ENCODE results near the gene TRPC4AP. TPM values are rescaled to one million over a fixed set of nuclear protein-coding genes. Genes with fewer than 3 reads are reported as not detected.
"Not testable (repeated sequence)": the region's sequence is repeated elsewhere in the genome, so short reads cannot be mapped to it uniquely, and the experiment has no call there.

The TRPC4AP gene
- total RNA-seq, 3 donors from 2014 or later (not counting 1 experiment from before 2014, with no cell fraction given): 72.3 to 79.0 (median 74.4) TPM

DNA sequence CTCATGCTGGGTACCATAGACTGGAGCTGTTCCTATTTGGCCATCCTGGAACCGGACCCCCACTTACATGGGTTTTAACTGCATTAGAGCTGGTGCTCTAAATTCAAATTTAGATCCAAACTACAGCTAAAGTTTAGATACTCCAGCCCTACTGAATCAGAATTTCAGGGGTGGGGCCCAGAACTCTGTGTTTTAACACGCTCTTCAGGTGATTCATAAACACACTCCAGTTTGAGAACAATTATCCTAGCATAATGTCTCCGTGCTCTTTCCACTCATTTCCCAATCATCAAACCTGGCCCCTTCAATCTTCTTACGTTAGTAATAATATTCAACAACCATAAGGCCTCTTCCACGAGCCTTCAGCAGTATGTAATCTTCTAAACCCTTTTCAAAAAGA lies 15.3 kb downstream of the TRPC4AP start:
- ATAC-seq: no peak
- no peak overlapping the region for H3K27ac Mint-ChIP-seq
- H3K9me3 Mint-ChIP-seq: no peaks in the 10 kb centered on the region
- intact Hi-C loops (cut with micrococcal nuclease): no loop called here
- WGBS (ENCODE audit: insufficient coverage): 93% methylated on average over 5 of the region's 5 CpGs
- no peaks in the 10 kb centered on the region for H3K9me3 ChIP-seq (ENCODE audit: control insufficient read depth, insufficient read depth, low read length)
- TF ChIP-seq, protein P1, sequence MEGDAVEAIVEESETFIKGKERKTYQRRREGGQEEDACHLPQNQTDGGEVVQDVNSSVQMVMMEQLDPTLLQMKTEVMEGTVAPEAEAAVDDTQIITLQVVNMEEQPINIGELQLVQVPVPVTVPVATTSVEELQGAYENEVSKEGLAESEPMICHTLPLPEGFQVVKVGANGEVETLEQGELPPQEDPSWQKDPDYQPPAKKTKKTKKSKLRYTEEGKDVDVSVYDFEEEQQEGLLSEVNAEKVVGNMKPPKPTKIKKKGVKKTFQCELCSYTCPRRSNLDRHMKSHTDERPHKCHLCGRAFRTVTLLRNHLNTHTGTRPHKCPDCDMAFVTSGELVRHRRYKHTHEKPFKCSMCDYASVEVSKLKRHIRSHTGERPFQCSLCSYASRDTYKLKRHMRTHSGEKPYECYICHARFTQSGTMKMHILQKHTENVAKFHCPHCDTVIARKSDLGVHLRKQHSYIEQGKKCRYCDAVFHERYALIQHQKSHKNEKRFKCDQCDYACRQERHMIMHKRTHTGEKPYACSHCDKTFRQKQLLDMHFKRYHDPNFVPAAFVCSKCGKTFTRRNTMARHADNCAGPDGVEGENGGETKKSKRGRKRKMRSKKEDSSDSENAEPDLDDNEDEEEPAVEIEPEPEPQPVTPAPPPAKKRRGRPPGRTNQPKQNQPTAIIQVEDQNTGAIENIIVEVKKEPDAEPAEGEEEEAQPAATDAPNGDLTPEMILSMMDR (IDR thresholded peaks at IDR 0.05): no peak
- H3K27ac ChIP-seq (ENCODE audit: low read length): no peak overlapping the region
- peaks cover 14% of the 10 kb centered on the region for H3K4me1 ChIP-seq (ENCODE audit: control insufficient read depth, insufficient read depth, low read length)
- H3K27me3 ChIP-seq (ENCODE audit: control insufficient read depth, insufficient read depth, low read length): no peaks in the 10 kb centered on the region
- H3K36me3 ChIP-seq (ENCODE audit: control insufficient read depth, insufficient read depth, low read length): peaks cover 14% of the 10 kb centered on the region
- no peaks in the 10 kb centered on the region for H3K27me3 Mint-ChIP-seq (ENCODE audit: low read depth in 2 of 2)
- peaks cover 39 to 49% of the 10 kb centered on the region in 2 donors for H3K4me1 Mint-ChIP-seq
- no peak overlapping the region for H3K4me3 ChIP-seq (ENCODE audit: low read length)
- peaks cover 19% of the 10 kb centered on the region for H3K36me3 Mint-ChIP-seq
- DNase-seq: no peak
- no peak overlapping the region for H3K4me3 Mint-ChIP-seq

DNA sequence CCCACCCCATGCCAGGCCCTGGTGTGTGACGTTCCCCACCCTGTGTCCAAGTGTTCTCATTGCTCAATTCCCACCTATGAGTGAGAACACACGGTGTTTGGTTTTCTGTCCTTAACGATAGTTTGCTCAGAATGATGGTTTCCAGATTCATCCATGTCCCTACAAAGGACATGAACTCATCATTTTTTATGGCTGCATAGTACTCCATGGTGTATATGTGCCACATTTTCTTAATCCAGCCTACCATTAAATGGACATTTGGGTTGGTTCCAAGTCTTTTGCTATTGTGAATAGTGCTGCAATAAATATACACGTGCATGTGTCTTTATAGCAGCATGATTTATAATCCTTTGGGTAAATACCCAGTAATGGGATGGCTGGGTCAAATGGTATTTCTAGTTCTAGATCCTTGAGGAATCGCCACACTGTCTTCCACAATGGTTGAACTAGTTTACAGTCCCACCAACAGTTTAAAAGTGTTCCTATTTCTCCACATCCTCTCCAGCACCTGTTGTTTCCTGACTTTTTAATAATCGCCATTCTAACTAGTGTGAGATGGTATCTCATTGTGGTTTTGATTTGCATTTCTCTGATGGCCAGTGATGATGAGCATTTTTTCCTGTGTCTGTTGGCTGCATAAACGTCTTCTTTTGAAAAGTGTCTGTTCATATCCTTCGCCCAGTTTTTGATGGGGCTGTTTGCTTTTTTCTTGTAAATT lies 21.0 kb downstream of the TRPC4AP start:
- peaks cover 11% of the 10 kb centered on the region for H3K36me3 Mint-ChIP-seq
- H3K27ac Mint-ChIP-seq; H3K27me3 ChIP-seq (ENCODE audit: control insufficient read depth, insufficient read depth, low read length); ATAC-seq; H3K36me3 ChIP-seq (ENCODE audit: control insufficient read depth, insufficient read depth, low read length); intact Hi-C loops (cut with micrococcal nuclease); H3K9me3 Mint-ChIP-seq; H3K27me3 Mint-ChIP-seq (ENCODE audit: low read depth in 2 of 2); DNase-seq; H3K4me1 ChIP-seq (ENCODE audit: control insufficient read depth, insufficient read depth, low read length); H3K27ac ChIP-seq (ENCODE audit: low read length); H3K4me3 Mint-ChIP-seq; H3K4me3 ChIP-seq (ENCODE audit: low read length); H3K9me3 ChIP-seq (ENCODE audit: control insufficient read depth, insufficient read depth, low read length): not testable (repeated sequence)
- peaks cover 30 to 52% of the 10 kb centered on the region in 2 donors for H3K4me1 Mint-ChIP-seq
- WGBS (ENCODE audit: insufficient coverage): 99% methylated on average over 3 of the region's 8 CpGs

DNA sequence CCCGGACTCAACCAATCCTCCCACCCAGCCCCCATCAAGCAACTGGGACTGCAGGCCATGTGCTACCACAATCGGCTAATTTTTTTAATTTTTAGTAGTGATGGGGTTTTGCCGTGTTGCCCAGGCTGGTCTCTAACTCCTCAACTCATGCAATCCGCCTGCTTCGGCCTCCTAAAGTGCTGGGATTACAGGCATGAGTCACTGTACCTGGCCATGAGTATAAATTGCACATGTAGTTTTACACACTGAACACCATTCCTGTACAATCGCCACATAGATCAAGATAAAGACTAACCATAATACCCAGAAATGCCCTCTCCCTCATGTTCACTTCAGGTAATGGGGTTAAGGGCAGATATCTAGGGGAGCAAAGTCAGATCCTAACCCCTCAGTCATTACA lies 26.4 kb downstream of the TRPC4AP start:
- Histone ChIP-seq H3K4me1 (ENCODE audit: control insufficient read depth, insufficient read depth, low read length) (peaks cover 3% of the 10 kb centered on the region), H3K27ac (ENCODE audit: low read length) (no peak overlapping the region), H3K4me3 (ENCODE audit: low read length) (no peak overlapping the region), H3K9me3 (ENCODE audit: control insufficient read depth, insufficient read depth, low read length) (no peaks in the 10 kb centered on the region), H3K36me3 (ENCODE audit: control insufficient read depth, insufficient read depth, low read length) (peaks cover 15% of the 10 kb centered on the region), H3K27me3 (ENCODE audit: control insufficient read depth, insufficient read depth, low read length) (no peaks in the 10 kb centered on the region)
- Mint-ChIP-seq H3K27me3 (ENCODE audit: low read depth in 2 of 2) (no peaks in the 10 kb centered on the region), H3K36me3 (no peaks in the 10 kb centered on the region), H3K9me3 (no peaks in the 10 kb centered on the region), H3K4me3 (no peak overlapping the region), H3K4me1 (peaks cover 61 to 73% of the 10 kb centered on the region in 2 donors), H3K27ac (peak overlapping the region in 1 of 2 donors; percentile 69)
- intact Hi-C loops (cut with micrococcal nuclease): no loop called here
- DNase-seq (no peak), ATAC-seq (no peak)
- 95% methylated on average over 5 of the region's 6 CpGs for WGBS (ENCODE audit: insufficient coverage)
- TF ChIP-seq, protein P1 (IDR thresholded peaks at IDR 0.05): no peak

DNA sequence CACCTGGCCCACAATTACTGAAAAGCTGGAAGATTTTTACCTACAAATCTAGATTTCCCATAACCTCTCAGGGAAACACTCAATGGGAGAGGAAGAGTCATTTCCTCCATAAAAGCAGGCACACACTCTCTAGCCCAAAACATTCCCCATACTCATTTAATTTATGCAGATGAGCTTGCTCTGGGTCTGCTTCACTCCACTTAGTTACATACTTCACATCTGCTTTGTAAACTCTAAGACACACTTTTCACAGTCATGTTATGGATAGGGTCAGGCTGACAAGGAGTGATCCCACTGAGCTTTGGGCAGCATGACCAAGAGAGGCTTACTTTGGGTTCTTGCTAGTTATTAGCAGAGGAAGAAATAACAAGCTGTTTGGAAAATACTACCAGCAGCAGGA lies 27.4 kb downstream of the TRPC4AP start:
- DNase-seq: no peak
- Mint-ChIP-seq H3K9me3 (no peaks in the 10 kb centered on the region), H3K27ac (peak overlapping the region; percentile 56 to 69), H3K27me3 (ENCODE audit: low read depth in 2 of 2) (no peaks in the 10 kb centered on the region), H3K4me3 (no peak overlapping the region), H3K36me3 (no peaks in the 10 kb centered on the region), H3K4me1 (peaks cover 61 to 74% of the 10 kb centered on the region in 2 donors)
- Histone ChIP-seq H3K36me3 (ENCODE audit: control insufficient read depth, insufficient read depth, low read length) (peaks cover 15% of the 10 kb centered on the region), H3K4me1 (ENCODE audit: control insufficient read depth, insufficient read depth, low read length) (peaks cover 3% of the 10 kb centered on the region), H3K9me3 (ENCODE audit: control insufficient read depth, insufficient read depth, low read length) (no peaks in the 10 kb centered on the region), H3K27me3 (ENCODE audit: control insufficient read depth, insufficient read depth, low read length) (no peaks in the 10 kb centered on the region), H3K27ac (ENCODE audit: low read length) (no peak overlapping the region), H3K4me3 (ENCODE audit: low read length) (no peak overlapping the region)
- no peak for ATAC-seq
- intact Hi-C loops (cut with micrococcal nuclease): no loop called here
- TF ChIP-seq, protein P1 (IDR thresholded peaks at IDR 0.05): no peak
